HTERT RPE-1 (cell line): ENCODE data around the gene UBTD1.

Experiments
- in situ Hi-C: fragments of 300-500 bp; cut with MboI; formaldehyde crosslinking; loops from 4 replicates; pipeline ENCODE4 v1.14.3; 2020; ENCODE audit warnings: low sequenced_read_pairs

UBTD1 gene

GRCh38 chr10:97580421-97581367 is 82.0 kb downstream of the UBTD1 start:
- in situ Hi-C loops: no loop called here

GRCh38 chr10:97582169-97582568 is 83.4 kb downstream of the UBTD1 start:
- in situ Hi-C loops: no loop called here

GRCh38 chr10:97583476-97583875 is 84.8 kb downstream of the UBTD1 start:
- in situ Hi-C loops: no loop called here

GRCh38 chr10:97584060-97584797 is 85.5 kb downstream of the UBTD1 start, which contains the start of gene HOGA1:
TSS of gene HOGA1 (plus strand) at chr10:97584389. CDS start at chr10:97584704, 315 bp downstream.
- in situ Hi-C loops: no loop called here

GRCh38 chr10:97584798-97585438 is 86.2 kb downstream of the UBTD1 start:
- in situ Hi-C loops: no loop called here

- in situ Hi-C loops: no loop called here
Measured at GRCh38 chr10:97585439-97585811, 86.7 kb downstream of the UBTD1 start.

- in situ Hi-C loops: no loop called here
Measured at GRCh38 chr10:97587183-97587582, 88.5 kb downstream of the UBTD1 start.

GRCh38 chr10:97589479-97589878 is 90.8 kb downstream of the UBTD1 start, which contains the start of gene C10orf62:
TSS of gene C10orf62 (plus strand) at chr10:97589721. CDS start at chr10:97589898, 177 bp downstream.
- in situ Hi-C loops: no loop called here

- in situ Hi-C loops: no loop called here
Measured at GRCh38 chr10:97590082-97590747, 91.5 kb downstream of the UBTD1 start.

- in situ Hi-C loops: no loop called here
Measured at GRCh38 chr10:97590748-97591495, 92.2 kb downstream of the UBTD1 start.

GRCh38 chr10:97593421-97593820 is 94.7 kb downstream of the UBTD1 start:
- in situ Hi-C loops: no loop called here

- in situ Hi-C loops: no loop called here
Measured at GRCh38 chr10:97596101-97597082, 97.7 kb downstream of the UBTD1 start.

GRCh38 chr10:97597778-97598177 is 99.1 kb downstream of the UBTD1 start:
- in situ Hi-C loops: no loop called here

- in situ Hi-C loops: no loop called here
Measured at GRCh38 chr10:97598407-97599271, 99.9 kb downstream of the UBTD1 start.

GRCh38 chr10:97599272-97599619 is 100.5 kb downstream of the UBTD1 start:
- in situ Hi-C loops: no loop called here

- in situ Hi-C loops: no loop called here
Measured at GRCh38 chr10:97600616-97601015, 101.9 kb downstream of the UBTD1 start.

- in situ Hi-C loops: no loop called here
Measured at GRCh38 chr10:97601268-97602215, 102.8 kb downstream of the UBTD1 start.
